NCI-H1105 treated with DMSO at 0.1 percent for 48 hours (cell line): ENCODE data around the gene PET117.
"Not testable (repeated sequence)": the region's sequence is repeated elsewhere in the genome, so short reads cannot be mapped to it uniquely, and the experiment has no call there.

Experiments
- DNase-seq: peaks from one replicate; lab custom pipeline; 2025; lab: John Stamatoyannopoulos, UW

Gene PET117

DNA sequence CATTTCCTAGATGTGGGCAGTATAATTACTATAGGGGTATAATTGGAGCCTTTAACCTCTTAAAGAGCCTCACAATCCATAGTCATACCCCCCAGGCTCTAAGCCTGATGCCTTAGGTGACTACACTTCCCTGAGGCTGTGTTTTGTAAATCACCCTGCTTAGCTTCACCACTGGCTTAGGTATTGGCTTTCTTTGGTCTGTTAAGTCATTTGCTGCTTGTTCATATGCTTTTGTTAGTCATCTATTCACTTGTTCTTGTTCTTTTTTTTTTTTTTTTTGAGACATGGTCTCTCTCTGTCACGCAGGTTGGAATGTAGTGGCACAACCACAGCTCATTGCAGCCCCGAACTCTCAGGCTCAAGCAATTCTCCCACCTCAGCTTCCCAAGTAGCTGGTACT is 26.7 kb downstream of the PET117 start:
- no peak for DNase-seq

- no peak for DNase-seq
Observed at GRCh38 chr20:18165553-18165952, 27.9 kb downstream of the PET117 start.

GRCh38 chr20:18166241-18166881 is 28.7 kb downstream of the PET117 start:
- no peak for DNase-seq

DNA sequence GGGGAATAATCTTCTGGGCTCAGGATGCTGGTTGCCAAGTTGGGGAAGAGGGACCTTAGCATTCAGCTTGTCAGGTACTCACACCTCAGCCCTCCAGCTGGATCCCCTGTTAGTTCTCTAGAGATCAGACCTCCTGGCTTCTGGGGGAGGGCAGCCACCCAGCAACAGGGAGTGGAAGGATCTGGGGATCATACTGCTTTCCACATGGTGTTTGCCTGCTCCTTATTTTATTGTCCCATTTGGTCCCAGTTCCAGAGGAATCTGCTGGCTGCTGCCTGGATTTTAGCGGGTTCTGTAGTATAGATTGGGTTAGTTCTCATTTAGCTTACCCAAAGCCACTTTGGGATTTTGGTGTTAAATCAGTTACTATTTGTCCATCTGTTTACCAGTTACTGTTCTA is 29.3 kb downstream of the PET117 start:
- DNase-seq, result no peak

DNA sequence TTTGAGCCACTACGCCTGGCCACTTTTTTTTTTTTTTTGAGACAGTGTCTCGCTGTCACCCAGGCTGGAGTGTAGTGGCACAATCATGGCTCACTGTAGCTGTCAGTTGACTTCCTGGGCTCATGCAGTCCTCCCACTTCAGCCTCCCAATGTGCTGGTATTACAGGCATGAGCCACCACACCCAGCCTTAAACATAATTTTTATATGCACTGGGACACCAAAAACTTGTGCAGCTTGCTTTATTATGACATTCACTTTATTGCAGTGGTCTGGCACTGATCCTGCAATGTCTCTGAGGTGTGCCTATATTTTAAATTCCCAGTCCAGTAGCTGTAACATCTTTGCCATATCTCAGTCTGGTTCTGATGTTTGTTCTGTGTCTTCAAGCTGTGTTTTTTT is 34.7 kb downstream of the PET117 start:
- no peak for DNase-seq

DNA sequence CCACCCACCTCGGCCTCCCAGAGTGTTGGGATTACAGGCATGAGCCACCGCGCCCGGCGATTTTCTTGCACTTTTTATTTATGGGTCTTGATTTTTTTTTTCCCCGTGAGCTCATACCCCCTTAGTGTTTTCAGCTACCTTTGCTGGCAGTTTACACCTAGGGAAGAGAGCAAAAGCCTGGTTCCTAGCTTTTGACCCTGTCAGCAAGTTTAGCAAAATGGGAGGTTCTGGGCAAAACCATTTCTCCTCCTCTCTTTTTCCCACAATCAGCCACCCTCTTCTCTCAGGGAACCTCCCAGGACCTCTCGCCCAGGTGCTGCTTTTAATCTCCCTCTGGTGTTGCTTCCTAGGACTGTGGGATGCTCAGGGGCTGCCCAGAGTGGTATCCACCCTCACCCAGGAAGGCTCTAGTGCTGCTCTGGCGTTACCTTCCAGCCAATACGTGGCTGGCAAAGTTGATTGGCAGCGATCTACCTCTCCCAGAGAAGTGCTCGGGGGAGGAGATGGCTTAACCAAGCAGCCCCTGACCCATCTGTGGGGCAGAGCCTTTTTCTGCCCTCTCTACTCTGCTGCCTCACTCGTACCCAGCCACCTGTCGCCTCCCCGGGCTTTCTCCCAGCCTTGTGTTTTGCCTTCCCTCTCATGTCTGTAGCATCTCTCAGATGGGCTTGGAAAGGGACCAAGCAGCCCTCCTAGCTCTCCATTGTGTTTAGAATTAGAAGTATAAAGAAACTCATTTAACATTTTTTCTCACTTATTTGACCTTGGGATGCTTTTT is 37.4 kb downstream of the PET117 start:
- no peak for DNase-seq

- DNase-seq, result no peak
Observed at GRCh38 chr20:18176318-18176785, 38.7 kb downstream of the PET117 start.

DNA sequence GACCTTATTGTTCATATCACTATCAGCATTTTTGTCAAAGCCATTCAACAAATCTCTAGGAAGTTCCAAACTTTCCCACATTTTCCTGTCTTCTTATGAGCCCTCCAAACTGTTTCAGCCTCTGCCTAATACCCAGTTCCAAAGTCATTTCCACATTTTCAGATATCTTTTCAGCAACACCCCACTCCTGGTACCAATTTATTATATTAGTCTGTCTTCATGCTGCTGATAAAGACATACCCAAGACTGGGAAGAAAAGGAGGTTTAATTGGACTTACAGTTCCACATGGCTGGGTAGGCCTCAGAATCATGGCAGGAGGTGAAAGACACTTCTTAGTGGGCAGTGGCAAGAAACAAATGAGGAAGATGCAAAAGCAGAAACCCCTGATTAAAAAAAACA is 42.7 kb downstream of the PET117 start:
- DNase-seq, result not testable (repeated sequence)

- no peak for DNase-seq
Observed at GRCh38 chr20:18180815-18181214, 43.2 kb downstream of the PET117 start.

- DNase-seq, result no peak
Observed at GRCh38 chr20:18187020-18187419, 49.4 kb downstream of the PET117 start.

GRCh38 chr20:18188434-18188833 is 50.8 kb downstream of the PET117 start:
- no peak for DNase-seq

GRCh38 chr20:18190338-18191233 is 52.9 kb downstream of the PET117 start:
- DNase-seq, result no peak

DNA sequence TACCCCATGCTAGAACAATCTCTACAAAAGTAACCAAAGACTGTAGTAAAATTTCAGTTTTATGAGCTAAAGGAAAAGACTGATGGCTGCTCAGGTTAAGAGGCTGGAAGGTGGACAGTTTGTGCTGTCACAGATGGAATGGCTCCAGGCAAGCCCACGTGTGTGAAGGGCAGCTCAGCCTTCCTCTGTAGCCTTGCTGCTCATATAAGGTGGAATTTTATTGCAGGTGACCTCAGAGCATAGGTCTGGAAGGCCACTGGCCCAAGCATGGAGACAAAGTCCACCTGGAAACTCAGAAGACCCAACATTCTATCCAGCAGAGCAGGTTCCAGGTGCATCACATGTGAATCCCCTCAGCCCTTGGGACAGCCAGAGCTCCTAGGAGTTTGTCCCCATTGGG is 53.6 kb downstream of the PET117 start:
- DNase-seq, result no peak
